Endothelial cell of umbilical vein (primary cell): ENCODE results near the gene SUGCT. TPM values are rescaled to one million over a fixed set of nuclear protein-coding genes. Genes with fewer than 3 reads are reported as not detected.

Source experiments
- BruUV-seq: library from RNA; stranded (reverse); fragments of 400-500 nt; replicated peaks from 2 replicates; lab custom pipeline; 2021; lab: Mats Ljungman, UMichigan
- CTCF ChIA-PET: fragments of 300-600, 350-600 bp; sonication (Branson Sonifier 250); formaldehyde crosslinking; loops from one replicate; lab custom pipeline; 2021; ENCODE audit warnings: antibody characterized with exemption, inconsistent platforms; lab: Charles Lee
- POLR2A ChIA-PET: fragments of 300-600, 350-600 bp; sonication (Branson Sonifier 250); formaldehyde crosslinking; loops from one replicate; lab custom pipeline; 2021; ENCODE audit warnings: antibody characterized with exemption, inconsistent platforms; lab: Charles Lee
- DNase-seq: peaks from one replicate; pipeline ENCODE4 v3.0.0-alpha.2; 2011; ENCODE audit warnings: low read depth, low spot score
- FAIRE-seq: peaks from 2 replicates; lab custom pipeline; 2011; peaks lifted over from hg19 to GRCh38; lab: Jason Lieb, UNC
- H2AFZ ChIP-seq: 2 replicates; pipeline ENCODE4 v1.6.0; 2012; ENCODE audit warnings: low read depth, low read length, control low read depth, inconsistent platforms
- H3K27ac ChIP-seq: 2 replicates; pipeline ENCODE4 v1.5.1; 2011; ENCODE audit warnings: low read depth, mild to moderate bottlenecking, control low read depth, low read length, moderate library complexity; ENCODE audit not compliant: insufficient read depth
- H3K27me3 ChIP-seq, 2 experiments: 2 replicates each; pipeline versions ENCODE4 v1.6.0 to v1.6.1; 2011; ENCODE audit warnings: low read length in 2 of 2, mixed read lengths in 1 of 2; ENCODE audit not compliant: control insufficient read depth in 2 of 2, insufficient read depth in 2 of 2
- H3K36me3 ChIP-seq, 2 experiments: 2 replicates in 1 of 2; 3 replicates in 1 of 2; pipeline ENCODE4 v1.5.1; 2011; ENCODE audit warnings: low read length in 2 of 2, mild to moderate bottlenecking in 1 of 2, moderate library complexity in 1 of 2; ENCODE audit not compliant: control insufficient read depth in 2 of 2, insufficient read depth in 2 of 2; ENCODE audit errors: extremely low read depth in 1 of 2
- H3K4me1 ChIP-seq: 3 replicates; pipeline ENCODE4 v1.5.1; 2011; ENCODE audit warnings: mild to moderate bottlenecking, low read length; ENCODE audit not compliant: control insufficient read depth, insufficient read depth; ENCODE audit errors: extremely low read depth
- H3K4me2 ChIP-seq: 2 replicates; pipeline ENCODE4 v1.6.1; 2011; ENCODE audit warnings: low read length, control low read depth, mixed read lengths; ENCODE audit not compliant: insufficient read depth
- H3K4me3 ChIP-seq, 3 experiments: fragments of 200-600 bp in 1 of 3; sonication (generic), shearing (Covaris generic) in 1 of 3; replicated peaks in 1 of 3; 2 replicates each; pipeline ENCODE4 v1.5.1; 2011 to 2016; ENCODE audit warnings: control low read depth in 3 of 3, low read length in 3 of 3, mild to moderate bottlenecking in 2 of 3, inconsistent platforms in 1 of 3, low read depth in 1 of 3, moderate library complexity in 1 of 3; ENCODE audit not compliant: insufficient read depth in 1 of 3
- H3K79me2 ChIP-seq: 2 replicates; pipeline ENCODE4 v1.6.0; 2012; ENCODE audit warnings: low read length, inconsistent platforms; ENCODE audit not compliant: control insufficient read depth, insufficient read depth
- H3K9ac ChIP-seq: replicated peaks from 2 replicates; pipeline ENCODE3; 2011; ENCODE audit warnings: low read length, control low read depth; ENCODE audit not compliant: insufficient read depth; ENCODE audit errors: extremely low read depth
- H3K9me1 ChIP-seq: replicated peaks from 3 replicates; pipeline ENCODE4 v1.6.0; 2011; ENCODE audit warnings: mild to moderate bottlenecking, low read length; ENCODE audit not compliant: control insufficient read depth, insufficient read depth; ENCODE audit errors: extremely low read depth
- H3K9me3 ChIP-seq: replicated peaks from 2 replicates; pipeline ENCODE4 v1.5.1; 2012; ENCODE audit warnings: low read length, inconsistent platforms; ENCODE audit not compliant: control insufficient read depth, insufficient read depth
- H4K20me1 ChIP-seq: replicated peaks from 2 replicates; pipeline ENCODE3; 2011; ENCODE audit warnings: mild to moderate bottlenecking, low read length; ENCODE audit not compliant: control insufficient read depth, insufficient read depth; ENCODE audit errors: extremely low read depth
- EZH2 ChIP-seq: IDR thresholded peaks from 2 replicates; pipeline ENCODE4 v1.6.1; 2012; ENCODE audit warnings: borderline replicate concordance, low read depth, mild to moderate bottlenecking, moderate library complexity, low read length, inconsistent platforms; ENCODE audit not compliant: severe bottlenecking
- FOS ChIP-seq: IDR thresholded peaks from 2 replicates; pipeline ENCODE4 v1.6.1; 2011; ENCODE audit warnings: mild to moderate bottlenecking, low read length, moderate library complexity, borderline replicate concordance; ENCODE audit not compliant: insufficient read depth
- GATA2 ChIP-seq: IDR thresholded peaks from 2 replicates; pipeline ENCODE4 v1.7.0; 2011; ENCODE audit warnings: low read depth, mild to moderate bottlenecking, moderate library complexity, mixed read lengths, low read length; ENCODE audit not compliant: insufficient read length, insufficient read depth
- JUN ChIP-seq: IDR thresholded peaks from 2 replicates; pipeline ENCODE4 v1.6.1; 2011; ENCODE audit warnings: borderline replicate concordance, low read depth; ENCODE audit not compliant: insufficient read length, insufficient read depth
- MYC ChIP-seq: IDR thresholded peaks from one replicate; pipeline ENCODE4 v1.6.1; 2011; ENCODE audit warnings: mild to moderate bottlenecking, low read depth, low read length
- POLR2A ChIP-seq: IDR thresholded peaks from 2 replicates; pipeline ENCODE4 v1.6.1; 2012; ENCODE audit warnings: low read depth, mild to moderate bottlenecking, control low read depth, low read length
- POLR2AphosphoS5 ChIP-seq: IDR thresholded peaks from 2 replicates; pipeline ENCODE4 v1.6.1; 2012; ENCODE audit warnings: low read depth, mild to moderate bottlenecking, control low read depth, low read length, moderate library complexity; ENCODE audit not compliant: insufficient read depth
- dilution Hi-C: fragments of 300-500 bp; cut with MboI; formaldehyde crosslinking; loops from one replicate; pipeline ENCODE4 v1.15.0; 2019; ENCODE audit warnings: low sequenced_read_pairs; ENCODE audit not compliant: extremely low pct_ligation_motif_present
- intact Hi-C: fragments of 100-400 bp; cut with micrococcal nuclease; formaldehyde crosslinking; loops from one replicate; pipeline ENCODE4 v1.10.0; 2022
- polyA plus RNA-seq, 4 experiments: library from polyadenylated mRNA; depleted of rRNA in 3 of 4; stranded (reverse) in 3 of 4; unstranded in 1 of 4; fragments of >200 nt; gene quantifications; 2 replicates each; pipeline versions ENCODE4 v1.2.1 to v1.2.3, GENCODE V29; 2011 to 2012; ENCODE audit warnings: missing spikeins in 1 of 4
- total RNA-seq: library from RNA; stranded (reverse); gene quantifications from 2 replicates; pipeline ENCODE4 v1.2.3, GENCODE V29; 2021
- TF ChIP-seq, protein P1 (sequence below), 2 donors: IDR thresholded peaks; 1 replicate in 1 of 2; 2 replicates in 1 of 2; pipeline ENCODE4 v1.5.1; 2011; ENCODE audit warnings: low read length in 2 of 2, mild to moderate bottlenecking in 2 of 2, moderate library complexity in 2 of 2, control low read depth in 1 of 2, inconsistent platforms in 1 of 2, low read depth in 1 of 2; ENCODE audit not compliant: insufficient read depth in 1 of 2; ENCODE audit errors: extremely low read depth in 1 of 2
- TF ChIP-seq, protein P2 (sequence below): IDR thresholded peaks from 2 replicates; pipeline ENCODE4 v1.6.1; 2011; ENCODE audit not compliant: insufficient read depth, insufficient read length

Gene SUGCT
- total and polyA plus RNA-seq, 2 donors (not counting 3 experiments of a cell fraction or from before 2014, with no cell fraction given) = 1.2 to 1.4 TPM

DNA sequence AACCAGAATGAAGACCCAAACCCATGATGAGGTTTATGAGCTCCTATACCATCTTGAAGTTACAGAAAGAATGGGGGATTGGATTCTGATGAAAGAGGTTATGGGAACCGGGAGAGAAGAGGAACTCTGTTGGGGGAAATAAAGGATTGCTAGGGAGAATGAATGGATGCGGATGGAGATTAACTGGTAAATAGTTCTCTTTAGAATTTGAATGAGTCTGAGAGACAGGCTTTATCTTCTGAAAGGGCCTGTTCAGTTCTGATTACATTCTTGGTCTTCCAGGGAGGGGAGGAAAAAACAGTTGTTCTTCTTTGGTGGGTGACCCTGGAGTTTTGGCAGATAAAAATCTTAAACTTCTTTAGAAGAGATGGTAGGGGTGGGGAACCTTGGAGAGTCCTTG is 13.9 kb downstream of the SUGCT start:
- FAIRE-seq (no peak), DNase-seq (no peak)
- Histone ChIP-seq H3K79me2 (no peaks in the 10 kb centered on the region), H3K9me3 (no peaks in the 10 kb centered on the region), H3K9me1 (no peaks in the 10 kb centered on the region), H2AFZ (no peak overlapping the region), H3K36me3 (no peaks in the 10 kb centered on the region), H3K9ac (no peak overlapping the region), H3K4me1 (no peaks in the 10 kb centered on the region), H3K27me3 (no peaks in the 10 kb centered on the region), H4K20me1 (no peaks in the 10 kb centered on the region), H3K4me2 (no peak overlapping the region), H3K27ac (no peak overlapping the region), H3K4me3 (no peak overlapping the region)
- intact Hi-C loops (no loop called here), dilution Hi-C loops (no loop called here)
- no peak for TF ChIP-seq GATA2
- no peak for TF ChIP-seq EZH2
- TF ChIP-seq FOS = no peak
- TF ChIP-seq, protein P1, sequence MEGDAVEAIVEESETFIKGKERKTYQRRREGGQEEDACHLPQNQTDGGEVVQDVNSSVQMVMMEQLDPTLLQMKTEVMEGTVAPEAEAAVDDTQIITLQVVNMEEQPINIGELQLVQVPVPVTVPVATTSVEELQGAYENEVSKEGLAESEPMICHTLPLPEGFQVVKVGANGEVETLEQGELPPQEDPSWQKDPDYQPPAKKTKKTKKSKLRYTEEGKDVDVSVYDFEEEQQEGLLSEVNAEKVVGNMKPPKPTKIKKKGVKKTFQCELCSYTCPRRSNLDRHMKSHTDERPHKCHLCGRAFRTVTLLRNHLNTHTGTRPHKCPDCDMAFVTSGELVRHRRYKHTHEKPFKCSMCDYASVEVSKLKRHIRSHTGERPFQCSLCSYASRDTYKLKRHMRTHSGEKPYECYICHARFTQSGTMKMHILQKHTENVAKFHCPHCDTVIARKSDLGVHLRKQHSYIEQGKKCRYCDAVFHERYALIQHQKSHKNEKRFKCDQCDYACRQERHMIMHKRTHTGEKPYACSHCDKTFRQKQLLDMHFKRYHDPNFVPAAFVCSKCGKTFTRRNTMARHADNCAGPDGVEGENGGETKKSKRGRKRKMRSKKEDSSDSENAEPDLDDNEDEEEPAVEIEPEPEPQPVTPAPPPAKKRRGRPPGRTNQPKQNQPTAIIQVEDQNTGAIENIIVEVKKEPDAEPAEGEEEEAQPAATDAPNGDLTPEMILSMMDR (IDR thresholded peaks at IDR 0.05; ENCODE audit: extremely low read depth in 1 of 2, insufficient read depth in 1 of 2, low read depth in 1 of 2, low read length in 2 of 2) = no peak
- no peak for TF ChIP-seq JUN
- TF ChIP-seq, protein P2, sequence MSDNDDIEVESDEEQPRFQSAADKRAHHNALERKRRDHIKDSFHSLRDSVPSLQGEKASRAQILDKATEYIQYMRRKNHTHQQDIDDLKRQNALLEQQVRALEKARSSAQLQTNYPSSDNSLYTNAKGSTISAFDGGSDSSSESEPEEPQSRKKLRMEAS = no peak
- TF ChIP-seq POLR2A = no peak
- TF ChIP-seq POLR2AphosphoS5 = no peak
- no peak for TF ChIP-seq MYC
- CTCF ChIA-PET = no interaction called here
- no TSS peak for BruUV-seq
- POLR2A ChIA-PET = no interaction called here
